ENCODE measurements around the gene KRT6B. TPM values are rescaled to one million over a fixed set of nuclear protein-coding genes. Genes with fewer than 3 reads are reported as not detected.

The KRT6B gene
- total RNA-seq, 1 donor from 2014 or later, result not detected

DNA sequence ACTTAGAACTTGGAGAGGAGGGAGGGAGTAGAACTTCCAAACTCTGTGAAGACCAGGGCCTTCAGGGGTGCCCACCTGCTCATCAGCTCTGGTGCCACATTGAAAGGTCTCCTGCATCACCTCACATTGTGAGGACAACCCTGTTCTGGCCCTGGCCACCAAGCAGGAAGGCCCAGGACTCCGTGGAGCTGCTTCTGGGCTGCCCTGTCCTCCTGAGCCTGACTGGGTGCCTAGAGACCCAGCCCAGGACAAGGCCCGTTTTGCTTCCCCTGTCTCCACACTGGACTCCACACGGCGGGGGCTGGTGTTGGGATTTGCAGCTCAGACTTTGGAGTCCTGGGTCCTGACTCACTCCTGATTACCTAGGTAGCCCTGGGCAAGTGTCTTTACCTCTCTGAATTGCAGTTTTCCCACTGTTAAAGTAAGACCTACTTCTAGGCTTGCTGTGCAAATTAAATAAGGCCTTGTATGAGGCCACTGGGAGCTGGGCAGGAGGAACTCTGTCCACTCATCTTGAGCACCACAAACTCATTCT lies 33.3 kb downstream of the KRT6B start:
- no peak overlapping the region for H3K4me3 Mint-ChIP-seq (ENCODE audit: unreplicated experiment)
- H3K9me3 Mint-ChIP-seq (ENCODE audit: unreplicated experiment), result no peaks in the 10 kb centered on the region
- no peak overlapping the region for H3K27ac Mint-ChIP-seq (ENCODE audit: unreplicated experiment)
- DNase-seq (ENCODE audit: low spot score), result no peak
- no peaks in the 10 kb centered on the region for H3K36me3 Mint-ChIP-seq (ENCODE audit: low read depth, unreplicated experiment)
- TF ChIP-seq, protein P1, sequence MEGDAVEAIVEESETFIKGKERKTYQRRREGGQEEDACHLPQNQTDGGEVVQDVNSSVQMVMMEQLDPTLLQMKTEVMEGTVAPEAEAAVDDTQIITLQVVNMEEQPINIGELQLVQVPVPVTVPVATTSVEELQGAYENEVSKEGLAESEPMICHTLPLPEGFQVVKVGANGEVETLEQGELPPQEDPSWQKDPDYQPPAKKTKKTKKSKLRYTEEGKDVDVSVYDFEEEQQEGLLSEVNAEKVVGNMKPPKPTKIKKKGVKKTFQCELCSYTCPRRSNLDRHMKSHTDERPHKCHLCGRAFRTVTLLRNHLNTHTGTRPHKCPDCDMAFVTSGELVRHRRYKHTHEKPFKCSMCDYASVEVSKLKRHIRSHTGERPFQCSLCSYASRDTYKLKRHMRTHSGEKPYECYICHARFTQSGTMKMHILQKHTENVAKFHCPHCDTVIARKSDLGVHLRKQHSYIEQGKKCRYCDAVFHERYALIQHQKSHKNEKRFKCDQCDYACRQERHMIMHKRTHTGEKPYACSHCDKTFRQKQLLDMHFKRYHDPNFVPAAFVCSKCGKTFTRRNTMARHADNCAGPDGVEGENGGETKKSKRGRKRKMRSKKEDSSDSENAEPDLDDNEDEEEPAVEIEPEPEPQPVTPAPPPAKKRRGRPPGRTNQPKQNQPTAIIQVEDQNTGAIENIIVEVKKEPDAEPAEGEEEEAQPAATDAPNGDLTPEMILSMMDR (IDR thresholded peaks at IDR 0.05; ENCODE audit: unreplicated experiment), result no peak
- peaks cover 6% of the 10 kb centered on the region for H3K4me1 Mint-ChIP-seq (ENCODE audit: unreplicated experiment)
- H3K27me3 Mint-ChIP-seq (ENCODE audit: unreplicated experiment), result no peaks in the 10 kb centered on the region

DNA sequence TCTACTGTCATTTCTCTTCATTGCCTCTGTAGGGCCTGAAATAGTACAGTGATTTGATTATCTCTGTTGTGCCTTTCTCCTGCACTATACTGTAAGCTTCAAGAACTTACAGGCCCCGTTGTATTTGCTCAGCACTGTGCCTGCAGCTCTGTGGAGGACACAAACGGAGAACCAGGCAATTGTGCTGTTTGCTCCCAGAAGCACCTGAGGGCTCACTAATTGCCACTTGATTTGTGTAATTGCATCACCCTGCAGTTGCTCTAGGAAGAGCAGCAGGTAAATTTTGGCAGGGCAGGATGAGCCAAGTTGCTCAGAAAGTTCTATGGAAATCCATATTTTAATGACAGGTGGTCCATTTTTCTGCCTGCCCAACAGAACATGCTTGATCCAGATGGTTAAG lies 34.2 kb downstream of the KRT6B start:
- no peaks in the 10 kb centered on the region for H3K9me3 Mint-ChIP-seq (ENCODE audit: unreplicated experiment)
- H3K4me1 Mint-ChIP-seq (ENCODE audit: unreplicated experiment), result no peaks in the 10 kb centered on the region
- TF ChIP-seq, protein P1 (IDR thresholded peaks at IDR 0.05; ENCODE audit: unreplicated experiment), result no peak
- H3K27me3 Mint-ChIP-seq (ENCODE audit: unreplicated experiment), result peaks cover 2% of the 10 kb centered on the region
- no peak for DNase-seq (ENCODE audit: low spot score)
- H3K36me3 Mint-ChIP-seq (ENCODE audit: low read depth, unreplicated experiment), result no peaks in the 10 kb centered on the region
- H3K27ac Mint-ChIP-seq (ENCODE audit: unreplicated experiment), result no peak overlapping the region
- no peak overlapping the region for H3K4me3 Mint-ChIP-seq (ENCODE audit: unreplicated experiment)

DNA sequence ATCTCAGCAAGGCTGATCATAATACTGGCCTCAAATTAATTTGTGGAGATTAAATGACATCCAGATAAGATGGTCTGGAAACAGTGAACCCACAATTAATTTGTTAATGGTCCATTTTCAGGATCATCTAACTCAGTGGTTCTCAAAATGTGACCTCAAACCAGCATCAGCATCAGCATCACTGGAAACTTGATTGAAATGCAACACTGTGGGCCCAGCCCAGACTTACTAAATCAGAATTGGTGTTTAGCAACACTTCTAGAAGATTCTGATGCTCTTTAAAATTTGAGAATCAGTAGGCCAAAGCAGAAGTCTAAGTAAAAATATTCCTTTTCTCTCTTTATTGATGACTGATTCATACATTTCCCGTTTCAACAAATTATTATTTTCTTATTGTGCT lies 35.2 kb downstream of the KRT6B start:
- H3K9me3 Mint-ChIP-seq (ENCODE audit: unreplicated experiment), result no peaks in the 10 kb centered on the region
- TF ChIP-seq, protein P1 (IDR thresholded peaks at IDR 0.05; ENCODE audit: unreplicated experiment), result no peak
- DNase-seq (ENCODE audit: low spot score), result no peak
- no peaks in the 10 kb centered on the region for H3K36me3 Mint-ChIP-seq (ENCODE audit: low read depth, unreplicated experiment)
- H3K4me3 Mint-ChIP-seq (ENCODE audit: unreplicated experiment), result no peak overlapping the region
- H3K27me3 Mint-ChIP-seq (ENCODE audit: unreplicated experiment), result peaks cover 4% of the 10 kb centered on the region
- no peak overlapping the region for H3K27ac Mint-ChIP-seq (ENCODE audit: unreplicated experiment)
- no peaks in the 10 kb centered on the region for H3K4me1 Mint-ChIP-seq (ENCODE audit: unreplicated experiment)

DNA sequence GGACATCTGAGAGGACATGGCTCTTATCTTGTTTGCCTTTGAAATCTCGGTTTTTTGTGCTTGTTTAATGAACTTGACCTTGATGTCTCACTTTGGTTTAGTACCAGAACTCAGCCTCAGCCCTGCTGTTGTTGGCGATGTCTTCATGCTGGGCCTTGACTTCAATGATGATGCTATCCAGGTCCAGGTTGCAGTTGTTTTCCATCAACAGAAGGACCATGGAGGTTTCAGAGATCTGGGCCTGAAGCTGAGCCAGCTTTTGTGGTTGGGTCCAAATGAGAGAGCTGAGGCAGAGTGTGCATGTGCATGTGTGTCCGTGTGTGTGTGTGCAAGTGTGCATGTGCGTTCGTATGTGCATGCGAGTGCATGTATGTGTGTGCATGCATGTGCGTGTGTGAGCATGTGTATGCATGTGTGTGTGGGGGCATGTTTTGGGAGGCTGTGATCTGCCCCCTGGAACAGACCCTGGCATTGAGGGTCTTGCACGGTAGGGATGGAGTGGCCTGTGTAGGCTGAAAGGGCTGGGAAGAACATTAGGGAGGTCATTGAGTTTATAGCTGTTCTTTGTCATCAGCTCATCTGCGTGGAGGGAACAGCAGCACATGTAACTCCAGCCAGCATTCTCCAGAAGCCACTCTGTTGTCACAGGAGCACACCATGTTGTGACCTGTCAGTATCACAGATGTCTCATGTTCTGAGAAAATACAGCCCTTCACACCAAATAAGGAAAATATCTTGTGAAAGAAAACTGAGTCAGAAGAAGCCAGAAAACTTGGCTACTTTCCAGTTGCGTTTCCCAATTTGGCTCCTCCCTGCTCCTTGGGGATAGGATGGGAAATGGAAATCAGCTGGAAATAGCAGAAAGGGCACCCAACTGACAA lies 35.8 kb downstream of the KRT6B start:
- TF ChIP-seq, protein P1 (IDR thresholded peaks at IDR 0.05; ENCODE audit: unreplicated experiment), result no peak
- DNase-seq (ENCODE audit: low spot score), result no peak
- no peaks in the 10 kb centered on the region for H3K9me3 Mint-ChIP-seq (ENCODE audit: unreplicated experiment)
- H3K27ac Mint-ChIP-seq (ENCODE audit: unreplicated experiment), result no peak overlapping the region
- no peak overlapping the region for H3K4me3 Mint-ChIP-seq (ENCODE audit: unreplicated experiment)
- H3K27me3 Mint-ChIP-seq (ENCODE audit: unreplicated experiment), result peaks cover 8% of the 10 kb centered on the region
- no peaks in the 10 kb centered on the region for H3K4me1 Mint-ChIP-seq (ENCODE audit: unreplicated experiment)
- H3K36me3 Mint-ChIP-seq (ENCODE audit: low read depth, unreplicated experiment), result no peaks in the 10 kb centered on the region

DNA sequence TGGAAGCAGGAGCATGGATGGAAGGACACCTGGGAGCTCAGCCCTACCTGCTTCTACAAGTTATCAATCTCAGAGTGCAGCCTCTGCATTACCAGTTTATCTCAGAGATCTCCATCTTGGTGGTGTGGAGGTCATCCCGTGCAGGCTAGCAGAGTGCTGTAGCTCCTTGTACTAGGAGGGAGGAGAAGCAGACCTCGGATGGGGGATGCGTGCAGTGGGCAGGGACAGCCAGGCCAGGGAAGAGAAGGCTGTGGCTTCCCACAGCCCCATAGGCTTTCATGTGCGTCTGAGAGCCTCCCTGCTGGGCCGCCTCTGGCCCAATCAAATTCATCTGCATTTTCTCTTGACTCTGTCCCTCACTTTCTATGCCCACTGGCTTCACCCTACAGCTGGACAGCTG lies 37.0 kb downstream of the KRT6B start:
- no peak for DNase-seq (ENCODE audit: low spot score)
- TF ChIP-seq, protein P1 (IDR thresholded peaks at IDR 0.05; ENCODE audit: unreplicated experiment), result no peak
- Mint-ChIP-seq H3K27ac (ENCODE audit: unreplicated experiment) (no peak overlapping the region), H3K4me3 (ENCODE audit: unreplicated experiment) (no peak overlapping the region), H3K36me3 (ENCODE audit: low read depth, unreplicated experiment) (no peaks in the 10 kb centered on the region), H3K4me1 (ENCODE audit: unreplicated experiment) (no peaks in the 10 kb centered on the region), H3K27me3 (ENCODE audit: unreplicated experiment) (peaks cover 10% of the 10 kb centered on the region), H3K9me3 (ENCODE audit: unreplicated experiment) (no peaks in the 10 kb centered on the region)
